WTC11 (cell line): ENCODE data around the gene COBL. TPM values are rescaled to one million over a fixed set of nuclear protein-coding genes. Genes with fewer than 3 reads are reported as not detected.

ENCODE experiments used
- ATF1 ChIP-seq: sonication (generic); formaldehyde crosslinking; IDR thresholded peaks from 2 replicates; pipeline ENCODE4 v1.8.1; 2023; ENCODE audit warnings: mild to moderate bottlenecking, moderate library complexity, missing genetic modification reagents
- CBFB ChIP-seq: sonication (generic); formaldehyde crosslinking; IDR thresholded peaks from 2 replicates; pipeline ENCODE4 v1.8.1; 2022; ENCODE audit warnings: mild to moderate bottlenecking, low read depth, missing genetic modification reagents
- CDX4 ChIP-seq: fragments of 250-450 bp; sonication (Bioruptor Pico); IDR thresholded peaks from 2 replicates; pipeline ENCODE4 v1.9.0; 2021; ENCODE audit warnings: moderate library complexity, mild to moderate bottlenecking, inconsistent platforms, borderline replicate concordance
- E2F4 ChIP-seq: sonication (generic); formaldehyde crosslinking; IDR thresholded peaks from 2 replicates; pipeline ENCODE4 v1.8.1; 2022; ENCODE audit warnings: low read depth, mild to moderate bottlenecking, moderate library complexity, missing genetic modification reagents, borderline replicate concordance
- ERG ChIP-seq: fragments of 250-450 bp; sonication (Bioruptor Pico); IDR thresholded peaks from 2 replicates; pipeline ENCODE4 v1.8.0; 2021; ENCODE audit warnings: mild to moderate bottlenecking
- FOXK1 ChIP-seq: sonication (generic); formaldehyde crosslinking; IDR thresholded peaks from 2 replicates; pipeline ENCODE4 v1.8.0; 2022; ENCODE audit warnings: mild to moderate bottlenecking, moderate library complexity, missing genetic modification reagents
- GRHL2 ChIP-seq: fragments of 250-450 bp; sonication (Bioruptor Pico); IDR thresholded peaks from 2 replicates; pipeline ENCODE4 v1.8.0; 2022; ENCODE audit warnings: mild to moderate bottlenecking, moderate library complexity; ENCODE audit not compliant: insufficient replicate concordance, severe bottlenecking
- JUN ChIP-seq: sonication (generic); formaldehyde crosslinking; IDR thresholded peaks from 2 replicates; pipeline ENCODE4 v1.8.0; 2023; ENCODE audit warnings: mild to moderate bottlenecking, missing genetic modification reagents
- MAX ChIP-seq: sonication (generic); formaldehyde crosslinking; IDR thresholded peaks from 2 replicates; pipeline ENCODE4 v1.8.0; 2022; ENCODE audit warnings: mild to moderate bottlenecking, missing genetic modification reagents
- MYBL2 ChIP-seq: sonication (generic); formaldehyde crosslinking; IDR thresholded peaks from 2 replicates; pipeline ENCODE4 v1.8.1; 2023; ENCODE audit warnings: mild to moderate bottlenecking, moderate library complexity, missing genetic modification reagents
- NFYB ChIP-seq: sonication (generic); formaldehyde crosslinking; conservative IDR thresholded peaks from 2 replicates; pipeline ENCODE4 v1.8.0; 2022; ENCODE audit warnings: low read depth, missing genetic modification reagents
- NR1H2 ChIP-seq: sonication (generic); formaldehyde crosslinking; IDR thresholded peaks from 2 replicates; pipeline ENCODE4 v1.9.0; 2021; ENCODE audit warnings: mild to moderate bottlenecking, moderate library complexity, missing genetic modification reagents
- OVOL2 ChIP-seq: fragments of 250-450 bp; sonication (Bioruptor Pico); IDR thresholded peaks from 2 replicates; pipeline ENCODE4 v1.9.0; 2021; ENCODE audit warnings: mild to moderate bottlenecking, borderline replicate concordance
- RELA ChIP-seq: sonication (generic); formaldehyde crosslinking; IDR thresholded peaks from 2 replicates; pipeline ENCODE4 v1.8.1; 2022; ENCODE audit warnings: missing genetic modification reagents, mild to moderate bottlenecking, borderline replicate concordance
- SMAD4 ChIP-seq: sonication (generic); formaldehyde crosslinking; IDR thresholded peaks from 2 replicates; pipeline ENCODE4 v1.8.0; 2022; ENCODE audit warnings: mild to moderate bottlenecking, missing genetic modification reagents
- STAT6 ChIP-seq: sonication (generic); formaldehyde crosslinking; conservative IDR thresholded peaks from 2 replicates; pipeline ENCODE4 v1.8.1; 2023; ENCODE audit warnings: mild to moderate bottlenecking, low read depth, missing genetic modification reagents, moderate library complexity
- TEAD4 ChIP-seq: sonication (generic); formaldehyde crosslinking; IDR thresholded peaks from 2 replicates; pipeline ENCODE4 v1.8.0; 2022; ENCODE audit warnings: mild to moderate bottlenecking, missing genetic modification reagents
- ZBTB43 ChIP-seq: sonication (generic); formaldehyde crosslinking; IDR thresholded peaks from 2 replicates; pipeline ENCODE4 v1.8.1; 2023; ENCODE audit warnings: mild to moderate bottlenecking, missing genetic modification reagents
- ZNF138 ChIP-seq: sonication (generic); formaldehyde crosslinking; conservative IDR thresholded peaks from 2 replicates; pipeline ENCODE4 v1.8.1; 2022; ENCODE audit warnings: mild to moderate bottlenecking, moderate library complexity, missing genetic modification reagents
- ZNF263 ChIP-seq: sonication (generic); formaldehyde crosslinking; IDR thresholded peaks from 2 replicates; pipeline ENCODE4 v1.8.1; 2022; ENCODE audit warnings: low read depth, mild to moderate bottlenecking, moderate library complexity, missing genetic modification reagents
- ZNF416 ChIP-seq: fragments of 250-450 bp; sonication (Bioruptor Pico); IDR thresholded peaks from 2 replicates; pipeline ENCODE4 v1.9.0; 2021; ENCODE audit warnings: mild to moderate bottlenecking, inconsistent platforms
- total RNA-seq: library from RNA; stranded (reverse); gene quantifications from 3 replicates; pipeline ENCODE4 v1.2.3, GENCODE V29; 2021
- TF ChIP-seq, protein P1 (sequence below): sonication (generic); formaldehyde crosslinking; IDR thresholded peaks from 2 replicates; pipeline ENCODE4 v1.8.1; 2023; ENCODE audit warnings: mild to moderate bottlenecking, missing genetic modification reagents, moderate library complexity
- TF ChIP-seq, protein P2 (sequence below): sonication (generic); formaldehyde crosslinking; IDR thresholded peaks from 2 replicates; pipeline ENCODE4 v1.8.0; 2023; ENCODE audit warnings: mild to moderate bottlenecking, missing genetic modification reagents
- TF ChIP-seq, protein P3 (sequence below): fragments of 250-450 bp; sonication (Bioruptor Pico); IDR thresholded peaks from 2 replicates; pipeline ENCODE4 v1.9.0; 2021; ENCODE audit warnings: mild to moderate bottlenecking

COBL gene
- total RNA-seq, 1 experiment from 2014 or later, result 36.5 TPM

- TF ChIP-seq ERG (CRISPR knock-in tag) (no peak), TEAD4 (CRISPR knock-in tag) (peak; percentile 33; the same call in 1 of the 2 replicates), CDX4 (CRISPR knock-in tag) (no peak), GRHL2 (CRISPR knock-in tag) (no peak), MYBL2 (CRISPR knock-in tag) (no peak), NR1H2 (CRISPR knock-in tag) (no peak), RELA (no peak), ATF1 (no peak), ZNF138 (CRISPR knock-in tag) (no peak), NFYB (CRISPR knock-in tag) (no peak), E2F4 (CRISPR knock-in tag) (no peak), MAX (CRISPR knock-in tag) (0 out of 2 replicates have a peak, but pooled peaks have one; percentile 4), OVOL2 (no peak), ZNF263 (no peak), FOXK1 (CRISPR knock-in tag) (0 out of 2 replicates have a peak, but pooled peaks have one; percentile 29), SMAD4 (CRISPR knock-in tag) (no peak), ZNF416 (no peak; the same call in 1 of the 2 replicates), CBFB (no peak), ZBTB43 (CRISPR knock-in tag) (no peak), STAT6 (CRISPR knock-in tag) (no peak), JUN (CRISPR knock-in tag) (no peak)
- TF ChIP-seq, protein P1, sequence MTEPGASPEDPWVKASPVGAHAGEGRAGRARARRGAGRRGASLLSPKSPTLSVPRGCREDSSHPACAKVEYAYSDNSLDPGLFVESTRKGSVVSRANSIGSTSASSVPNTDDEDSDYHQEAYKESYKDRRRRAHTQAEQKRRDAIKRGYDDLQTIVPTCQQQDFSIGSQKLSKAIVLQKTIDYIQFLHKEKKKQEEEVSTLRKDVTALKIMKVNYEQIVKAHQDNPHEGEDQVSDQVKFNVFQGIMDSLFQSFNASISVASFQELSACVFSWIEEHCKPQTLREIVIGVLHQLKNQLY (CRISPR knock-in tag), result no peak
- TF ChIP-seq, protein P2, sequence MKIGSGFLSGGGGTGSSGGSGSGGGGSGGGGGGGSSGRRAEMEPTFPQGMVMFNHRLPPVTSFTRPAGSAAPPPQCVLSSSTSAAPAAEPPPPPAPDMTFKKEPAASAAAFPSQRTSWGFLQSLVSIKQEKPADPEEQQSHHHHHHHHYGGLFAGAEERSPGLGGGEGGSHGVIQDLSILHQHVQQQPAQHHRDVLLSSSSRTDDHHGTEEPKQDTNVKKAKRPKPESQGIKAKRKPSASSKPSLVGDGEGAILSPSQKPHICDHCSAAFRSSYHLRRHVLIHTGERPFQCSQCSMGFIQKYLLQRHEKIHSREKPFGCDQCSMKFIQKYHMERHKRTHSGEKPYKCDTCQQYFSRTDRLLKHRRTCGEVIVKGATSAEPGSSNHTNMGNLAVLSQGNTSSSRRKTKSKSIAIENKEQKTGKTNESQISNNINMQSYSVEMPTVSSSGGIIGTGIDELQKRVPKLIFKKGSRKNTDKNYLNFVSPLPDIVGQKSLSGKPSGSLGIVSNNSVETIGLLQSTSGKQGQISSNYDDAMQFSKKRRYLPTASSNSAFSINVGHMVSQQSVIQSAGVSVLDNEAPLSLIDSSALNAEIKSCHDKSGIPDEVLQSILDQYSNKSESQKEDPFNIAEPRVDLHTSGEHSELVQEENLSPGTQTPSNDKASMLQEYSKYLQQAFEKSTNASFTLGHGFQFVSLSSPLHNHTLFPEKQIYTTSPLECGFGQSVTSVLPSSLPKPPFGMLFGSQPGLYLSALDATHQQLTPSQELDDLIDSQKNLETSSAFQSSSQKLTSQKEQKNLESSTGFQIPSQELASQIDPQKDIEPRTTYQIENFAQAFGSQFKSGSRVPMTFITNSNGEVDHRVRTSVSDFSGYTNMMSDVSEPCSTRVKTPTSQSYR (CRISPR knock-in tag), result no peak
- TF ChIP-seq, protein P3, sequence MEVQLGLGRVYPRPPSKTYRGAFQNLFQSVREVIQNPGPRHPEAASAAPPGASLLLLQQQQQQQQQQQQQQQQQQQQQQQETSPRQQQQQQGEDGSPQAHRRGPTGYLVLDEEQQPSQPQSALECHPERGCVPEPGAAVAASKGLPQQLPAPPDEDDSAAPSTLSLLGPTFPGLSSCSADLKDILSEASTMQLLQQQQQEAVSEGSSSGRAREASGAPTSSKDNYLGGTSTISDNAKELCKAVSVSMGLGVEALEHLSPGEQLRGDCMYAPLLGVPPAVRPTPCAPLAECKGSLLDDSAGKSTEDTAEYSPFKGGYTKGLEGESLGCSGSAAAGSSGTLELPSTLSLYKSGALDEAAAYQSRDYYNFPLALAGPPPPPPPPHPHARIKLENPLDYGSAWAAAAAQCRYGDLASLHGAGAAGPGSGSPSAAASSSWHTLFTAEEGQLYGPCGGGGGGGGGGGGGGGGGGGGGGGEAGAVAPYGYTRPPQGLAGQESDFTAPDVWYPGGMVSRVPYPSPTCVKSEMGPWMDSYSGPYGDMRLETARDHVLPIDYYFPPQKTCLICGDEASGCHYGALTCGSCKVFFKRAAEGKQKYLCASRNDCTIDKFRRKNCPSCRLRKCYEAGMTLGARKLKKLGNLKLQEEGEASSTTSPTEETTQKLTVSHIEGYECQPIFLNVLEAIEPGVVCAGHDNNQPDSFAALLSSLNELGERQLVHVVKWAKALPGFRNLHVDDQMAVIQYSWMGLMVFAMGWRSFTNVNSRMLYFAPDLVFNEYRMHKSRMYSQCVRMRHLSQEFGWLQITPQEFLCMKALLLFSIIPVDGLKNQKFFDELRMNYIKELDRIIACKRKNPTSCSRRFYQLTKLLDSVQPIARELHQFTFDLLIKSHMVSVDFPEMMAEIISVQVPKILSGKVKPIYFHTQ (CRISPR knock-in tag), result no peak
Observed at GRCh38 chr7:51327287-51327717, 10.7 kb upstream of the COBL start (continued).
